ENCODE results near the gene REEP1.

DNA sequence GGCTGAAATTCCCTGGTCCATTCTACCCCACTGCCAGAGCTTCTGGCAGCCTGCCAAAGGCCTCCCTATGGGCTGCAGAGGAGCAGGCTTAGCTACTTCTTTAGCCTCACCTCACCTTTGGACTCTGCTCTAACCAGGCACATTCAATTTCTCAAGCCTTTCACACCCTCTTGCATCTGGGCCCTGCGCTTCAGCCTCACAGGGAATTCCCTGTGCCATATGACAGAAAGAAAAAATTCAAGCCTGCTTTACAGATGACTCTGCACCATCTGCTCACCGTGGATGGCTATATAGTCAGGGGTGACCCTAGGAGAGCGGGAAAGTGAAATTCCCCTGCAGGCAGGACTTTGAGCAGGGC lies 62.5 kb downstream of the REEP1 start:
- TF ChIP-seq, protein P1, sequence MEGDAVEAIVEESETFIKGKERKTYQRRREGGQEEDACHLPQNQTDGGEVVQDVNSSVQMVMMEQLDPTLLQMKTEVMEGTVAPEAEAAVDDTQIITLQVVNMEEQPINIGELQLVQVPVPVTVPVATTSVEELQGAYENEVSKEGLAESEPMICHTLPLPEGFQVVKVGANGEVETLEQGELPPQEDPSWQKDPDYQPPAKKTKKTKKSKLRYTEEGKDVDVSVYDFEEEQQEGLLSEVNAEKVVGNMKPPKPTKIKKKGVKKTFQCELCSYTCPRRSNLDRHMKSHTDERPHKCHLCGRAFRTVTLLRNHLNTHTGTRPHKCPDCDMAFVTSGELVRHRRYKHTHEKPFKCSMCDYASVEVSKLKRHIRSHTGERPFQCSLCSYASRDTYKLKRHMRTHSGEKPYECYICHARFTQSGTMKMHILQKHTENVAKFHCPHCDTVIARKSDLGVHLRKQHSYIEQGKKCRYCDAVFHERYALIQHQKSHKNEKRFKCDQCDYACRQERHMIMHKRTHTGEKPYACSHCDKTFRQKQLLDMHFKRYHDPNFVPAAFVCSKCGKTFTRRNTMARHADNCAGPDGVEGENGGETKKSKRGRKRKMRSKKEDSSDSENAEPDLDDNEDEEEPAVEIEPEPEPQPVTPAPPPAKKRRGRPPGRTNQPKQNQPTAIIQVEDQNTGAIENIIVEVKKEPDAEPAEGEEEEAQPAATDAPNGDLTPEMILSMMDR (conservative IDR thresholded peaks at IDR 0.05): no peak
- TF ChIP-seq EZH2 (IDR thresholded peaks at IDR 0.05; ENCODE audit: low read depth): no peak

All from PC-9 (cell line).